SK-N-SH (cell line): Measurements from ENCODE around the gene ESRRA. TPM values are rescaled to one million over a fixed set of nuclear protein-coding genes. Genes with fewer than 3 reads are reported as not detected.
"Not testable (repeated sequence)": the region's sequence is repeated elsewhere in the genome, so short reads cannot be mapped to it uniquely, and the experiment has no call there.

ENCODE experiments used
- CTCF ChIA-PET: fragments of 300-600, 350-600 bp; formaldehyde crosslinking; extraction: SDS; loops from one replicate; lab custom pipeline; 2021; lab: Yijun Ruan, JAX
- POLR2A ChIA-PET: fragments of 350-600 bp; sonication (Branson Sonifier 250); formaldehyde crosslinking; extraction: SDS; loops from one replicate; lab custom pipeline; 2020; ENCODE audit warnings: antibody characterized with exemption, inconsistent platforms; lab: Yijun Ruan, JAX
- DNase-seq: peaks from one replicate; pipeline ENCODE4 v3.0.0; 2012
- H2AFZ ChIP-seq: fragments of 200-600 bp; sonication (generic); 2 replicates; pipeline ENCODE4 v1.8.1; 2016; ENCODE audit warnings: antibody characterized with exemption, mild to moderate bottlenecking, low read depth
- H3F3A ChIP-seq: fragments of 200-600 bp; sonication (generic); replicated peaks from 2 replicates; pipeline ENCODE3; 2016; ENCODE audit warnings: antibody characterized with exemption, mild to moderate bottlenecking; ENCODE audit not compliant: insufficient read depth
- H3K27ac ChIP-seq, 2 experiments: fragments of 200-500 bp in 1 of 2; fragments of 200-600 bp in 1 of 2; sonication (Bioruptor generic) in 1 of 2; sonication (generic), shearing (Covaris generic) in 1 of 2; 2 replicates each; pipeline versions ENCODE4 v1.5.1 to v1.6.1; 2014 to 2016; ENCODE audit warnings: low read depth in 2 of 2, inconsistent platforms in 1 of 2, low read length in 1 of 2, mild to moderate bottlenecking in 1 of 2, mixed read lengths in 1 of 2
- H3K27me3 ChIP-seq: fragments of 200-600 bp; sonication (generic), shearing (Covaris generic); 2 replicates; pipeline ENCODE4 v1.6.1; 2016; ENCODE audit warnings: mixed run types; ENCODE audit not compliant: insufficient read depth
- H3K36me3 ChIP-seq, 2 experiments: fragments of 200-500 bp in 1 of 2; fragments of 200-600 bp in 1 of 2; sonication (Bioruptor generic) in 1 of 2; sonication (generic) in 1 of 2; replicated peaks in 1 of 2; 2 replicates each; pipeline versions ENCODE3 to v1.5.1; 2014 to 2016; ENCODE audit warnings: low read length in 1 of 2, mild to moderate bottlenecking in 1 of 2; ENCODE audit not compliant: insufficient read depth in 2 of 2, control insufficient read depth in 1 of 2
- H3K4me1 ChIP-seq, 2 experiments: fragments of 200-500 bp in 1 of 2; fragments of 200-600 bp in 1 of 2; sonication (Bioruptor generic) in 1 of 2; sonication (generic), shearing (Covaris generic) in 1 of 2; 2 replicates each; pipeline versions ENCODE4 v1.5.1 to v1.6.1; 2014 to 2016; ENCODE audit warnings: low read depth in 1 of 2, low read length in 1 of 2, mixed run types in 1 of 2; ENCODE audit not compliant: insufficient read depth in 2 of 2, control insufficient read depth in 1 of 2
- H3K4me2 ChIP-seq: fragments of 200-600 bp; sonication (generic), shearing (Covaris generic); 2 replicates; pipeline ENCODE4 v1.6.1; 2017; ENCODE audit warnings: mixed run types
- H3K4me3 ChIP-seq, 2 experiments: fragments of 200-500 bp in 1 of 2; fragments of 200-600 bp in 1 of 2; sonication (Bioruptor generic) in 1 of 2; sonication (generic), shearing (Covaris generic) in 1 of 2; 2 replicates each; pipeline versions ENCODE4 v1.5.1 to v1.8.1; 2014 to 2016; ENCODE audit warnings: low read depth in 2 of 2, inconsistent platforms in 1 of 2, low read length in 1 of 2, mild to moderate bottlenecking in 1 of 2, mixed read lengths in 1 of 2, moderate library complexity in 1 of 2
- H3K79me2 ChIP-seq: fragments of 200-600 bp; sonication (generic); 2 replicates; pipeline ENCODE4 v1.8.1; 2017; ENCODE audit warnings: mild to moderate bottlenecking; ENCODE audit not compliant: insufficient read depth
- H3K9ac ChIP-seq: fragments of 200-600 bp; sonication (generic); 2 replicates; pipeline ENCODE4 v1.6.1; 2017; ENCODE audit warnings: mixed run types
- H3K9me2 ChIP-seq: fragments of 200-600 bp; sonication (generic); 2 replicates; pipeline ENCODE4 v1.6.1; 2017; ENCODE audit warnings: mixed run types
- H3K9me3 ChIP-seq: fragments of 200-600 bp; sonication (generic); 2 replicates; pipeline ENCODE4 v1.6.1; 2017; ENCODE audit warnings: mixed run types, mild to moderate bottlenecking, moderate library complexity
- H4K20me1 ChIP-seq: fragments of 200-600 bp; sonication (generic); 2 replicates; pipeline ENCODE4 v1.6.1; 2017; ENCODE audit warnings: mild to moderate bottlenecking, mixed run types; ENCODE audit not compliant: insufficient read depth
- ELF1 ChIP-seq: IDR thresholded peaks from 2 replicates; pipeline ENCODE4 v1.4.0; 2012
- GATA2 ChIP-seq: sonication (generic); formaldehyde crosslinking; IDR thresholded peaks from 2 replicates; pipeline ENCODE4 v1.5.0; 2020; ENCODE audit warnings: mild to moderate bottlenecking, missing genetic modification reagents
- MAX ChIP-seq: IDR thresholded peaks from 2 replicates; pipeline ENCODE4 v1.4.0; 2012; ENCODE audit warnings: low read depth
- MEF2A ChIP-seq: IDR thresholded peaks from 2 replicates; pipeline ENCODE4 v1.4.0; 2012; ENCODE audit warnings: low read depth, borderline replicate concordance
- PBX3 ChIP-seq: IDR thresholded peaks from 2 replicates; pipeline ENCODE4; 2012
- RCOR1 ChIP-seq: fragments of 150-350 bp; IDR thresholded peaks from 2 replicates; pipeline ENCODE4 v1.6.1; 2017; ENCODE audit warnings: antibody characterized with exemption, low read length
- RXRA ChIP-seq: IDR thresholded peaks from 2 replicates; pipeline ENCODE4 v1.4.0; 2012; ENCODE audit warnings: low read depth, mild to moderate bottlenecking, borderline replicate concordance
- SIN3A ChIP-seq: IDR thresholded peaks from 2 replicates; pipeline ENCODE4 v1.6.1; 2012; ENCODE audit warnings: low read depth, mild to moderate bottlenecking, low read length, moderate library complexity, borderline replicate concordance
- YY1 ChIP-seq: IDR thresholded peaks from 2 replicates; pipeline ENCODE4 v1.4.0; 2012; ENCODE audit warnings: low read depth, mild to moderate bottlenecking
- ZBTB33 ChIP-seq: IDR thresholded peaks from 2 replicates; pipeline ENCODE4 v1.4.0; 2012; ENCODE audit warnings: low read depth, borderline replicate concordance
- WGBS: methylation state at CpG from one replicate; pipeline ENCODE4 v1.1.6; 2017; ENCODE audit warnings: low lambda C conversion rate; 5-methylcytosine and 5-hydroxymethylcytosine counted together
- polyA plus RNA-seq, 3 experiments: library from polyadenylated mRNA; depleted of rRNA; stranded (reverse); fragments of >200 nt; gene quantifications; 2 replicates each; pipeline ENCODE4 v1.2.3, GENCODE V29; 2012

ESRRA gene
- polyA plus RNA-seq, 1 of the 3 experiments (the other 2 are of a cell fraction), result 27.8 TPM

GRCh38 chr11:64322925-64323260 lies 17.6 kb downstream of the ESRRA start:
- POLR2A ChIA-PET, result interaction anchor here (1.5 kb wide), 1 partner anchor 18 kb away, joined by 4 read pairs; the partner anchor contains the start of gene ESRRA
- 98% methylated on average over 6 of the region's 7 CpGs for WGBS
- no peak for TF ChIP-seq GATA2 (CRISPR knock-in tag)
- TF ChIP-seq, all 33 proteins: peak for 0

GRCh38 chr11:64323373-64323772 lies 18.0 kb downstream of the ESRRA start:
- POLR2A ChIA-PET, result interaction anchor here (1.5 kb wide), 1 partner anchor 19 kb away, joined by 4 read pairs; the partner anchor contains the start of gene ESRRA
- no peak for DNase-seq
- Histone ChIP-seq H2AFZ (no peak overlapping the region), H3K4me2 (no peak overlapping the region), H3K4me1 (peaks cover 0 to 9% of the 10 kb centered on the region in 2 experiments; a peak in 1 of 4 replicates), H3K27me3 (no peaks in the 10 kb centered on the region), H3K9ac (no peak overlapping the region), H3K79me2 (peaks cover 22% of the 10 kb centered on the region), H3K36me3 (peaks cover 0 to 10% of the 10 kb centered on the region in 2 experiments), H3K27ac (no peak overlapping the region), H3K4me3 (no peak overlapping the region), H4K20me1 (no peaks in the 10 kb centered on the region), H3K9me3 (no peaks in the 10 kb centered on the region), H3K9me2 (no peaks in the 10 kb centered on the region), H3F3A (peaks cover 7% of the 10 kb centered on the region)
- no peak for TF ChIP-seq ELF1
- no peak for TF ChIP-seq PBX3
- TF ChIP-seq SIN3A, result no peak
- no peak for TF ChIP-seq ZBTB33
- no peak for TF ChIP-seq MAX
- TF ChIP-seq RCOR1, result no peak
- no peak for TF ChIP-seq RXRA
- TF ChIP-seq YY1, result no peak
- TF ChIP-seq MEF2A, result no peak
- CTCF ChIA-PET, result interaction anchor here (0.9 to 1.4 kb wide), 6 partner anchors 8 to 125 kb away, joined by 3 to 5 read pairs (median 3); no protein-coding TSS in a partner anchor
- 86% methylated on average over 5 of the region's 5 CpGs for WGBS

More at GRCh38 chr11:64322925-64323260, 17.6 kb downstream of the ESRRA start:
- H3K36me3 ChIP-seq, result peaks cover 0 to 10% of the 10 kb centered on the region in 2 experiments
- peaks cover 4% of the 10 kb centered on the region for H3F3A ChIP-seq
- H3K9me2 ChIP-seq, result no peaks in the 10 kb centered on the region
- H3K4me1 ChIP-seq, result peaks cover 0 to 9% of the 10 kb centered on the region in 2 experiments; a peak in 1 of 4 replicates
- H3K27ac ChIP-seq, result no peak overlapping the region
- H4K20me1 ChIP-seq, result no peaks in the 10 kb centered on the region
- no peaks in the 10 kb centered on the region for H3K9me3 ChIP-seq
- H3K79me2 ChIP-seq, result peaks cover 26% of the 10 kb centered on the region
- no peak for DNase-seq
- CTCF ChIA-PET, result interaction anchor here (0.9 to 1.4 kb wide), 3 partner anchors 9 to 33 kb away, joined by 3 to 4 read pairs (median 3); no protein-coding TSS in a partner anchor
- H3K4me2 ChIP-seq, result no peak overlapping the region
- no peak overlapping the region for H3K4me3 ChIP-seq
- no peak overlapping the region for H3K9ac ChIP-seq
- no peaks in the 10 kb centered on the region for H3K27me3 ChIP-seq
- H2AFZ ChIP-seq, result no peak overlapping the region

GRCh38 chr11:64323984-64324383 lies 18.7 kb downstream of the ESRRA start:
- H3K79me2 ChIP-seq, result peaks cover 16% of the 10 kb centered on the region; the same call in 1 of the 2 replicates
- H3K4me2 ChIP-seq, H3K9ac ChIP-seq, H3F3A ChIP-seq, H4K20me1 ChIP-seq, H3K4me1 ChIP-seq, H2AFZ ChIP-seq, H3K36me3 ChIP-seq, DNase-seq, H3K9me2 ChIP-seq, H3K27ac ChIP-seq, H3K27me3 ChIP-seq, H3K4me3 ChIP-seq, H3K9me3 ChIP-seq: not testable (repeated sequence)
- ChIA-PET CTCF (interaction anchor here (0.9 to 1.3 kb wide), 5 partner anchors 8 to 124 kb away, joined by 3 to 5 read pairs (median 3); no protein-coding TSS in a partner anchor), POLR2A (interaction anchor here (1.5 kb wide), 1 partner anchor 19 kb away, joined by 4 read pairs; the partner anchor contains the start of gene ESRRA)
- WGBS, result 100% methylated on average over 2 of the region's 4 CpGs
